ENCODE measurements around the gene NPY5R. TPM values are rescaled to one million over a fixed set of nuclear protein-coding genes. Genes with fewer than 3 reads are reported as not detected.

The NPY5R gene
- total RNA-seq: 0.05 TPM
- polyA plus RNA-seq: 0.14 TPM
- long read RNA-seq, donor 1: 0 reads
- long read RNA-seq, donor 2: 0 reads
- long read RNA-seq, donor 3: 0 reads
- long read RNA-seq, donor 4: 0 reads
- long read RNA-seq, donor 5, partial matches to known transcripts: 0 of 1 reads
- long read RNA-seq, donor 5, other reads (novel, unspliced or antisense): 0 of 1 reads
- long read RNA-seq, donor 6: 0 reads
- long read RNA-seq, donor 7, partial matches to known transcripts: 0 of 1 reads
- long read RNA-seq, donor 7, other reads (novel, unspliced or antisense): 0 of 1 reads
- long read RNA-seq, donor 8: 0 reads
- long read RNA-seq, donor 9: 0 reads
- long read RNA-seq, donor 10: 0 reads

- WGBS: 4% methylated on average over 55 of the region's 55 CpGs
- Histone ChIP-seq H3K9me3 (ENCODE audit: control insufficient read depth in 2 of 2, insufficient read depth in 1 of 2, low read length in 1 of 2) (no peaks in the 10 kb centered on the region), H3K27me3 (ENCODE audit: control insufficient read depth in 2 of 2, insufficient read depth in 1 of 2, low read length in 1 of 2) (peaks cover 21 to 39% of the 10 kb centered on the region in 2 donors), H3K4me3 (ENCODE audit: low read length in 2 of 2) (no peak within 1 kb of the TSS), H3K4me1 (ENCODE audit: control insufficient read depth in 2 of 2, insufficient read depth in 2 of 2, low read length in 2 of 2) (no peaks in the 10 kb centered on the region), H3K36me3 (ENCODE audit: control insufficient read depth in 2 of 2, insufficient read depth in 2 of 2, low read length in 1 of 2) (no peaks in the 10 kb centered on the region), H3K27ac (ENCODE audit: low read depth in 1 of 2, low read length in 1 of 2) (no peak within 1 kb of the TSS)
- no peak for DNase-seq (ENCODE audit: low read depth in 6 of 9, low spot score in 9 of 9)
Measured at GRCh38 chr4:163343604-163344146, at the start of gene NPY5R. Gene NPY5R (plus strand): TSS chr4:163343892. CDS start chr4:163350274, 6,382 bp downstream.

GRCh38 chr4:163295138-163295537, 48.6 kb upstream of the NPY5R start:
- WGBS: 90% methylated on average over 3 of the region's 3 CpGs

GRCh38 chr4:163300445-163300844, 43.2 kb upstream of the NPY5R start:
- Histone ChIP-seq H3K27ac (ENCODE audit: low read depth in 1 of 2, low read length in 1 of 2) (no peak overlapping the region), H3K27me3 (ENCODE audit: control insufficient read depth in 2 of 2, insufficient read depth in 1 of 2, low read length in 1 of 2) (no peaks in the 10 kb centered on the region)
- 87% methylated on average over 3 of the region's 3 CpGs for WGBS

More at GRCh38 chr4:163295138-163295537, 48.6 kb upstream of the NPY5R start:
- Histone ChIP-seq H3K4me3 (ENCODE audit: low read length in 2 of 2) (no peak overlapping the region), H3K36me3 (ENCODE audit: control insufficient read depth in 2 of 2, insufficient read depth in 2 of 2, low read length in 1 of 2) (no peaks in the 10 kb centered on the region), H3K27ac (ENCODE audit: low read depth in 1 of 2, low read length in 1 of 2) (no peak overlapping the region), H3K9me3 (ENCODE audit: control insufficient read depth in 2 of 2, insufficient read depth in 1 of 2, low read length in 1 of 2) (no peaks in the 10 kb centered on the region), H3K4me1 (ENCODE audit: control insufficient read depth in 2 of 2, insufficient read depth in 2 of 2, low read length in 2 of 2) (no peaks in the 10 kb centered on the region), H3K27me3 (ENCODE audit: control insufficient read depth in 2 of 2, insufficient read depth in 1 of 2, low read length in 1 of 2) (no peaks in the 10 kb centered on the region)
- no peak for DNase-seq (ENCODE audit: low read depth in 6 of 9, low spot score in 9 of 9)

GRCh38 chr4:163303069-163303468, 40.6 kb upstream of the NPY5R start:
- DNase-seq (ENCODE audit: low read depth in 6 of 9, low spot score in 9 of 9): no peak
- H3K4me1 ChIP-seq (ENCODE audit: control insufficient read depth in 2 of 2, insufficient read depth in 2 of 2, low read length in 2 of 2): no peaks in the 10 kb centered on the region
- H3K27ac ChIP-seq (ENCODE audit: low read depth in 1 of 2, low read length in 1 of 2): no peak overlapping the region
- no peaks in the 10 kb centered on the region for H3K27me3 ChIP-seq (ENCODE audit: control insufficient read depth in 2 of 2, insufficient read depth in 1 of 2, low read length in 1 of 2)
- H3K9me3 ChIP-seq (ENCODE audit: control insufficient read depth in 2 of 2, insufficient read depth in 1 of 2, low read length in 1 of 2): no peaks in the 10 kb centered on the region
- H3K4me3 ChIP-seq (ENCODE audit: low read length in 2 of 2): no peak overlapping the region
- 97% methylated on average over 2 of the region's 2 CpGs for WGBS
- no peaks in the 10 kb centered on the region for H3K36me3 ChIP-seq (ENCODE audit: control insufficient read depth in 2 of 2, insufficient read depth in 2 of 2, low read length in 1 of 2)

More at GRCh38 chr4:163300445-163300844, 43.2 kb upstream of the NPY5R start:
- H3K4me1 ChIP-seq (ENCODE audit: control insufficient read depth in 2 of 2, insufficient read depth in 2 of 2, low read length in 2 of 2): no peaks in the 10 kb centered on the region
- H3K36me3 ChIP-seq (ENCODE audit: control insufficient read depth in 2 of 2, insufficient read depth in 2 of 2, low read length in 1 of 2): no peaks in the 10 kb centered on the region
- DNase-seq (ENCODE audit: low read depth in 6 of 9, low spot score in 9 of 9): no peak
- H3K4me3 ChIP-seq (ENCODE audit: low read length in 2 of 2): no peak overlapping the region
- no peaks in the 10 kb centered on the region for H3K9me3 ChIP-seq (ENCODE audit: control insufficient read depth in 2 of 2, insufficient read depth in 1 of 2, low read length in 1 of 2)

- DNase-seq (ENCODE audit: low read depth in 6 of 9, low spot score in 9 of 9): no peak
- Histone ChIP-seq H3K9me3 (ENCODE audit: control insufficient read depth in 2 of 2, insufficient read depth in 1 of 2, low read length in 1 of 2) (no peaks in the 10 kb centered on the region), H3K4me3 (ENCODE audit: low read length in 2 of 2) (no peak overlapping the region), H3K36me3 (ENCODE audit: control insufficient read depth in 2 of 2, insufficient read depth in 2 of 2, low read length in 1 of 2) (no peaks in the 10 kb centered on the region), H3K27me3 (ENCODE audit: control insufficient read depth in 2 of 2, insufficient read depth in 1 of 2, low read length in 1 of 2) (no peaks in the 10 kb centered on the region), H3K4me1 (ENCODE audit: control insufficient read depth in 2 of 2, insufficient read depth in 2 of 2, low read length in 2 of 2) (no peaks in the 10 kb centered on the region), H3K27ac (ENCODE audit: low read depth in 1 of 2, low read length in 1 of 2) (no peak overlapping the region)
- 87% methylated on average over 1 of the region's 1 CpG for WGBS
Measured at GRCh38 chr4:163309466-163309865, 34.2 kb upstream of the NPY5R start.

DNA sequence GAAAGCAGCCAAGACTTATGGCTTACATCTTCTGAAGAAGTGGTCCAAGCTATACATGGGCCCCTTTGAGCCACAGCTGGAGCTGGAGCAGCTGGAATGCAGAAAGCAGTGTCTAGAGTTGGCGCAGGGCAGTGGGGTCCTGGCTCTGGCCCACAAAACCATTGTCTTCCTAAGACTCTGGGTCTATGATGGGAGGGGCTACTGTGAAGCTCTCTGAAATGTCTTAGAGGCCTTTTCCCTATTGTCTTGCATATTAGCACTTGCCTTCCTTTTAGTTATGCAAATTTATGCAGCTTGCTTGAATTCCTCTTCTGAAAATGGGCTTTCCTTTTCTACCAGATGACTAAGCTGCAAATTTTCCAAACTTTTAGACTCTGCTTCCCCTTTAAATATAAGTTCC, 26.6 kb upstream of the NPY5R start:
- Histone ChIP-seq H3K4me1 (ENCODE audit: control insufficient read depth in 2 of 2, insufficient read depth in 2 of 2, low read length in 2 of 2) (no peaks in the 10 kb centered on the region), H3K36me3 (ENCODE audit: control insufficient read depth in 2 of 2, insufficient read depth in 2 of 2, low read length in 1 of 2) (no peaks in the 10 kb centered on the region), H3K4me3 (ENCODE audit: low read length in 2 of 2) (no peak overlapping the region), H3K9me3 (ENCODE audit: control insufficient read depth in 2 of 2, insufficient read depth in 1 of 2, low read length in 1 of 2) (peaks cover 0 to 6% of the 10 kb centered on the region in 2 donors), H3K27ac (ENCODE audit: low read depth in 1 of 2, low read length in 1 of 2) (no peak overlapping the region), H3K27me3 (ENCODE audit: control insufficient read depth in 2 of 2, insufficient read depth in 1 of 2, low read length in 1 of 2) (no peaks in the 10 kb centered on the region)
- WGBS: 0% methylated on average over 1 of the region's 1 CpG
- DNase-seq (ENCODE audit: low read depth in 6 of 9, low spot score in 9 of 9): no peak

DNA sequence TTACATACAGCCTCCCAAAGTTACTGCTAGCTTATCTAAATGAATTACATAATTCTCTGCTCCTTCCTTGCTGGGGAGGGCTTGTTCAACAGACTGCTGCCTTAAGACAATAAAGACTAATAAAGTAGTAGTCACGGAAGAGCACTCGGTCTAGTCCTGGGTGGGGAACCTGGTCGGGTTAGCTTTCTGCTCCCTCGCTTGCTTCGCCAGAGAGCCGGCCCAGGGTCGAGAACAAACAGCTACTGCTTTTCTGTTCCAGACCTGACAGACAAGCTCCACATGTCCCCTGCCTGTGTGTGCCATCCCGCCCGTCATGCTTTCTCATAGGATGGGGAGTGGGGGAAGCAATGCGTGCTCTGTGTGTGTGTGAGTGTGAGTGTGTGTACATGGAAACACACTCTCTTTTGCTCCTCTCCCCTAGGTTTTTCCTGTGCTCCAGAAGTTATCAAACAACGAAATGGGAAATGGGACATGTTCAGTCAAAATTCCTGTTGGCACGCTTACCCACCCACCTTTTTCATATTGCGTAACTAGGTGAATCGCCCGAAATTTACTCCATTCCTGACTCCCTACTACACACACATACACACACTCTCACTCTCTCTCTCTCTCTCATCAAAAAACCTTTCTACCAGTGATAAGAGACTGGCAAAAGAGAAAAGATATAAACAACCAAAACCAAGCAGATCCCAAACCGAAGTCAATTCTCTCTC, 12.6 kb upstream of the NPY5R start:
- WGBS: 53% methylated on average over 16 of the region's 16 CpGs
- no peaks in the 10 kb centered on the region for H3K36me3 ChIP-seq (ENCODE audit: control insufficient read depth in 2 of 2, insufficient read depth in 2 of 2, low read length in 1 of 2)
- no peaks in the 10 kb centered on the region for H3K4me1 ChIP-seq (ENCODE audit: control insufficient read depth in 2 of 2, insufficient read depth in 2 of 2, low read length in 2 of 2)
- no peak for DNase-seq (ENCODE audit: low read depth in 6 of 9, low spot score in 9 of 9)
- H3K27me3 ChIP-seq (ENCODE audit: control insufficient read depth in 2 of 2, insufficient read depth in 1 of 2, low read length in 1 of 2): peaks cover 26 to 38% of the 10 kb centered on the region in 2 donors
- no peaks in the 10 kb centered on the region for H3K9me3 ChIP-seq (ENCODE audit: control insufficient read depth in 2 of 2, insufficient read depth in 1 of 2, low read length in 1 of 2)
- no peak overlapping the region for H3K27ac ChIP-seq (ENCODE audit: low read depth in 1 of 2, low read length in 1 of 2)
- no peak overlapping the region for H3K4me3 ChIP-seq (ENCODE audit: low read length in 2 of 2)

GRCh38 chr4:163331629-163332376, 11.9 kb upstream of the NPY5R start:
- Histone ChIP-seq H3K27me3 (ENCODE audit: control insufficient read depth in 2 of 2, insufficient read depth in 1 of 2, low read length in 1 of 2) (peaks cover 26 to 38% of the 10 kb centered on the region in 2 donors), H3K36me3 (ENCODE audit: control insufficient read depth in 2 of 2, insufficient read depth in 2 of 2, low read length in 1 of 2) (no peaks in the 10 kb centered on the region), H3K4me3 (ENCODE audit: low read length in 2 of 2) (peak overlapping the region; percentile 1 to 28), H3K4me1 (ENCODE audit: control insufficient read depth in 2 of 2, insufficient read depth in 2 of 2, low read length in 2 of 2) (no peaks in the 10 kb centered on the region), H3K9me3 (ENCODE audit: control insufficient read depth in 2 of 2, insufficient read depth in 1 of 2, low read length in 1 of 2) (no peaks in the 10 kb centered on the region), H3K27ac (ENCODE audit: low read depth in 1 of 2, low read length in 1 of 2) (no peak overlapping the region)
- peak in 1 of 9 donors; percentile 1 for DNase-seq (ENCODE audit: low read depth in 6 of 9, low spot score in 9 of 9)
- 2% methylated on average over 58 of the region's 58 CpGs for WGBS

All from thymus (tissue), 14 donors.